ENCODE data around the gene KRT5. TPM values are rescaled to one million over a fixed set of nuclear protein-coding genes. Genes with fewer than 3 reads are reported as not detected.
"Not testable (repeated sequence)": the region's sequence is repeated elsewhere in the genome, so short reads cannot be mapped to it uniquely, and the experiment has no call there.

Gene KRT5
- total RNA-seq, 2 donors from 2014 or later, result 160 to 516 TPM

- 85% methylated on average over 1 of the region's 1 CpG for WGBS
- H3K27me3 ChIP-seq (replicated peaks; ENCODE audit: insufficient read depth), result no peaks in the 10 kb centered on the region
Observed at GRCh38 chr12:52494100-52494499, 26.1 kb downstream of the KRT5 start.

GRCh38 chr12:52493172-52493571 is 27.0 kb downstream of the KRT5 start, which contains the start of gene KRT6A:
Gene KRT6A, minus strand, starts transcription at chr12:52493257. Its CDS starts 69 bp downstream, at chr12:52493188.
- no peak for TF ChIP-seq POLR2AphosphoS5 (IDR thresholded peaks at IDR 0.05)
- no peak for TF ChIP-seq CTCF (IDR thresholded peaks at IDR 0.05)
- TF ChIP-seq POLR2A (IDR thresholded peaks at IDR 0.05), result no peak
- H3K4me1 ChIP-seq (replicated peaks), result no peaks in the 10 kb centered on the region
- intact Hi-C loops (cut with DNase I), result no loop called here
- no peaks in the 10 kb centered on the region for H3K9me3 ChIP-seq
- no peak within 1 kb of the TSS for H3K27ac ChIP-seq
- 81% methylated on average over 2 of the region's 2 CpGs for WGBS
- H3K36me3 ChIP-seq, result no peaks in the 10 kb centered on the region
- H3K4me3 ChIP-seq, result no peak within 1 kb of the TSS
- H3K27me3 ChIP-seq (replicated peaks; ENCODE audit: insufficient read depth), result no peaks in the 10 kb centered on the region
- no peak for DNase-seq (ENCODE audit: low spot score)

More at GRCh38 chr12:52494100-52494499, 26.1 kb downstream of the KRT5 start:
- Histone ChIP-seq H3K27ac (no peak overlapping the region), H3K4me1 (replicated peaks) (no peaks in the 10 kb centered on the region), H3K36me3 (no peaks in the 10 kb centered on the region), H3K9me3 (no peaks in the 10 kb centered on the region), H3K4me3 (no peak overlapping the region)
- intact Hi-C loops (cut with DNase I), result no loop called here
- no peak for TF ChIP-seq CTCF (IDR thresholded peaks at IDR 0.05)
- no peak for TF ChIP-seq POLR2A (IDR thresholded peaks at IDR 0.05)
- no peak for TF ChIP-seq POLR2AphosphoS5 (IDR thresholded peaks at IDR 0.05)
- DNase-seq (ENCODE audit: low spot score), result no peak

- intact Hi-C loops (cut with DNase I); H3K36me3 ChIP-seq; H3K9me3 ChIP-seq; H3K27ac ChIP-seq; H3K27me3 ChIP-seq (replicated peaks; ENCODE audit: insufficient read depth); H3K4me3 ChIP-seq; H3K4me1 ChIP-seq (replicated peaks); DNase-seq (ENCODE audit: low spot score): not testable (repeated sequence)
- 94% methylated on average over 5 of the region's 6 CpGs for WGBS
Observed at GRCh38 chr12:52492405-52492804, 27.8 kb downstream of the KRT5 start.

- WGBS, result 60% methylated on average over 8 of the region's 8 CpGs
- H3K27ac ChIP-seq; H3K36me3 ChIP-seq; H3K4me3 ChIP-seq; H3K27me3 ChIP-seq (replicated peaks; ENCODE audit: insufficient read depth); H3K4me1 ChIP-seq (replicated peaks); H3K9me3 ChIP-seq; intact Hi-C loops (cut with DNase I); DNase-seq (ENCODE audit: low spot score): not testable (repeated sequence)
Observed at GRCh38 chr12:52491495-52491894, 28.7 kb downstream of the KRT5 start.

- Histone ChIP-seq H3K27ac (no peak overlapping the region), H3K4me3 (no peak overlapping the region), H3K4me1 (replicated peaks) (no peaks in the 10 kb centered on the region), H3K9me3 (no peaks in the 10 kb centered on the region), H3K27me3 (replicated peaks; ENCODE audit: insufficient read depth) (no peaks in the 10 kb centered on the region), H3K36me3 (no peaks in the 10 kb centered on the region)
- no peak for DNase-seq (ENCODE audit: low spot score)
- TF ChIP-seq CTCF (IDR thresholded peaks at IDR 0.05), result no peak
- TF ChIP-seq POLR2AphosphoS5 (IDR thresholded peaks at IDR 0.05), result no peak
- TF ChIP-seq POLR2A (IDR thresholded peaks at IDR 0.05), result no peak
- intact Hi-C loops (cut with DNase I), result no loop called here
Observed at GRCh38 chr12:52488736-52489135, 31.5 kb downstream of the KRT5 start.

- H3K4me1 ChIP-seq (replicated peaks); DNase-seq (ENCODE audit: low spot score); H3K27ac ChIP-seq; H3K36me3 ChIP-seq; intact Hi-C loops (cut with DNase I); H3K9me3 ChIP-seq; H3K27me3 ChIP-seq (replicated peaks; ENCODE audit: insufficient read depth); H3K4me3 ChIP-seq: not testable (repeated sequence)
- 91% methylated on average over 10 of the region's 15 CpGs for WGBS
Observed at GRCh38 chr12:52487744-52488443, 32.3 kb downstream of the KRT5 start.

Data from prostate gland (tissue), 2 donors.